DOHH2 (cell line): Measurements from ENCODE around the gene HDHD2.

Source experiments
- H3F3A ChIP-seq: fragments of 200-600 bp; sonication (generic), shearing (Covaris generic); 2 replicates; pipeline ENCODE4 v1.6.0; 2016; ENCODE audit warnings: antibody characterized with exemption, mild to moderate bottlenecking; ENCODE audit not compliant: control insufficient read depth, insufficient read depth
- H3K27ac ChIP-seq: fragments of 200-600 bp; sonication (generic); 2 replicates; pipeline ENCODE4 v1.5.1; 2014; ENCODE audit warnings: low read depth, mild to moderate bottlenecking, low read length, moderate library complexity
- H3K27me3 ChIP-seq: fragments of 200-600 bp; sonication (generic); 2 replicates; pipeline ENCODE4 v1.6.1; 2014; ENCODE audit warnings: mild to moderate bottlenecking, low read length, mixed read lengths; ENCODE audit not compliant: control insufficient read depth
- H3K36me3 ChIP-seq: fragments of 200-600 bp; sonication (generic); 2 replicates; pipeline ENCODE4 v1.6.1; 2014; ENCODE audit warnings: mild to moderate bottlenecking, low read length, moderate library complexity, mixed read lengths; ENCODE audit not compliant: control insufficient read depth
- H3K4me1 ChIP-seq: fragments of 200-600 bp; sonication (generic); 2 replicates; pipeline ENCODE4 v1.6.1; 2014; ENCODE audit warnings: mild to moderate bottlenecking, low read length, mixed read lengths; ENCODE audit not compliant: control insufficient read depth
- H3K4me2 ChIP-seq: fragments of 200-600 bp; sonication (generic); 2 replicates; pipeline ENCODE4 v1.6.0; 2014; ENCODE audit warnings: mild to moderate bottlenecking, low read length, moderate library complexity
- H3K4me3 ChIP-seq: fragments of 200-600 bp; sonication (generic); 2 replicates; pipeline ENCODE4 v1.5.1; 2014; ENCODE audit warnings: mild to moderate bottlenecking, low read length, mixed read lengths
- H3K79me2 ChIP-seq: fragments of 200-600 bp; sonication (generic); 2 replicates; pipeline ENCODE4 v1.6.1; 2014; ENCODE audit warnings: mild to moderate bottlenecking, low read length, mixed read lengths; ENCODE audit not compliant: control insufficient read depth
- H3K9me2 ChIP-seq: fragments of 200-600 bp; sonication (generic); replicated peaks from 2 replicates; pipeline ENCODE4 v1.6.1; 2014; ENCODE audit warnings: mild to moderate bottlenecking, low read length, mixed read lengths; ENCODE audit not compliant: control insufficient read depth
- H3K9me3 ChIP-seq: fragments of 200-600 bp; sonication (generic); 2 replicates; pipeline ENCODE4 v1.6.1; 2014; ENCODE audit warnings: antibody characterized with exemption, low read length, mixed read lengths; ENCODE audit not compliant: control insufficient read depth, insufficient read depth
- H4K20me1 ChIP-seq: fragments of 200-600 bp; sonication (generic); 2 replicates; pipeline ENCODE4 v1.6.0; 2014; ENCODE audit warnings: low read depth, mild to moderate bottlenecking, antibody characterized with exemption, low read length, moderate library complexity; ENCODE audit not compliant: control insufficient read depth, insufficient read depth
- CTCF ChIP-seq: fragments of 200-600 bp; sonication (generic); IDR thresholded peaks from one replicate; pipeline ENCODE4 v1.5.1; 2014; ENCODE audit warnings: antibody characterized with exemption, mild to moderate bottlenecking, low read depth, low read length; ENCODE audit not compliant: poor library complexity, severe bottlenecking
- EZH2phosphoT487 ChIP-seq: fragments of 200-600 bp; sonication (generic); IDR thresholded peaks from 2 replicates; pipeline ENCODE4 v1.6.1; 2017; ENCODE audit warnings: borderline replicate concordance, mild to moderate bottlenecking, antibody characterized with exemption, low read length, moderate library complexity, mixed read lengths

Gene HDHD2

GRCh38 chr18:47172476-47172875, 22.2 kb upstream of the HDHD2 start:
- Histone ChIP-seq H3K27me3 (no peaks in the 10 kb centered on the region), H3K79me2 (peaks cover 81% of the 10 kb centered on the region), H3K27ac (no peak overlapping the region), H3F3A (no peaks in the 10 kb centered on the region), H3K4me3 (no peak overlapping the region), H3K36me3 (peaks cover 44% of the 10 kb centered on the region), H3K4me2 (no peak overlapping the region), H3K9me2 (no peaks in the 10 kb centered on the region), H3K4me1 (peaks cover 31% of the 10 kb centered on the region), H4K20me1 (peaks cover 19% of the 10 kb centered on the region), H3K9me3 (no peaks in the 10 kb centered on the region)
- TF ChIP-seq EZH2phosphoT487 (no peak), CTCF (no peak)

- H4K20me1 ChIP-seq: peaks cover 22% of the 10 kb centered on the region
- peaks cover 94% of the 10 kb centered on the region for H3K79me2 ChIP-seq
These were observed 18.6 kb upstream of the HDHD2 start for GRCh38 chr18:47168913-47169312.

GRCh38 chr18:47168509-47168908, 18.2 kb upstream of the HDHD2 start:
- no peaks in the 10 kb centered on the region for H3K9me3 ChIP-seq
- H3K27ac ChIP-seq: no peak overlapping the region
- H3K9me2 ChIP-seq: no peaks in the 10 kb centered on the region
- TF ChIP-seq EZH2phosphoT487 (no peak), CTCF (no peak)
- peaks cover 18% of the 10 kb centered on the region for H4K20me1 ChIP-seq
- peaks cover 15% of the 10 kb centered on the region for H3K4me1 ChIP-seq
- H3K36me3 ChIP-seq: peaks cover 35% of the 10 kb centered on the region
- H3F3A ChIP-seq: no peaks in the 10 kb centered on the region
- peaks cover 94% of the 10 kb centered on the region for H3K79me2 ChIP-seq
- H3K4me2 ChIP-seq: no peak overlapping the region
- no peaks in the 10 kb centered on the region for H3K27me3 ChIP-seq
- H3K4me3 ChIP-seq: no peak overlapping the region

More at GRCh38 chr18:47168913-47169312, 18.6 kb upstream of the HDHD2 start:
- TF ChIP-seq EZH2phosphoT487 (no peak), CTCF (no peak)
- Histone ChIP-seq H3K9me3 (no peaks in the 10 kb centered on the region), H3K27ac (no peak overlapping the region), H3K36me3 (peaks cover 39% of the 10 kb centered on the region), H3F3A (no peaks in the 10 kb centered on the region), H3K9me2 (no peaks in the 10 kb centered on the region), H3K4me1 (peaks cover 16% of the 10 kb centered on the region), H3K27me3 (no peaks in the 10 kb centered on the region), H3K4me2 (no peak overlapping the region), H3K4me3 (no peak overlapping the region)
